T-helper 2 cell treated with Interferon-gamma antibody and Interleukin-4, amounts not matched to agents 5 μg/mL and 100 μg/mL, for 36 hours (primary cell): ENCODE results near the gene MCF2L2.

Experiments used
- DNase-seq: peaks from one replicate; pipeline ENCODE4 v3.0.0; 2021; ENCODE audit warnings: low spot score
- H3K27ac Mint-ChIP-seq: one replicate; pipeline ENCODE4 v1.8.0; 2021; ENCODE audit warnings: mild to moderate bottlenecking, mixed read lengths
- H3K27me3 Mint-ChIP-seq: one replicate; pipeline ENCODE4 v1.8.0; 2021; ENCODE audit warnings: low read depth, mixed read lengths
- H3K36me3 Mint-ChIP-seq: one replicate; pipeline ENCODE4 v1.8.0; 2021; ENCODE audit warnings: low read depth, mixed read lengths
- H3K4me1 Mint-ChIP-seq: one replicate; pipeline ENCODE4 v1.8.0; 2021; ENCODE audit warnings: low read depth, mixed read lengths
- H3K4me3 Mint-ChIP-seq: one replicate; pipeline ENCODE4 v1.8.0; 2022; ENCODE audit warnings: mild to moderate bottlenecking, moderate library complexity, mixed read lengths
- H3K9me3 Mint-ChIP-seq: one replicate; pipeline ENCODE4 v1.8.0; 2021; ENCODE audit warnings: mixed read lengths

Gene MCF2L2

DNA sequence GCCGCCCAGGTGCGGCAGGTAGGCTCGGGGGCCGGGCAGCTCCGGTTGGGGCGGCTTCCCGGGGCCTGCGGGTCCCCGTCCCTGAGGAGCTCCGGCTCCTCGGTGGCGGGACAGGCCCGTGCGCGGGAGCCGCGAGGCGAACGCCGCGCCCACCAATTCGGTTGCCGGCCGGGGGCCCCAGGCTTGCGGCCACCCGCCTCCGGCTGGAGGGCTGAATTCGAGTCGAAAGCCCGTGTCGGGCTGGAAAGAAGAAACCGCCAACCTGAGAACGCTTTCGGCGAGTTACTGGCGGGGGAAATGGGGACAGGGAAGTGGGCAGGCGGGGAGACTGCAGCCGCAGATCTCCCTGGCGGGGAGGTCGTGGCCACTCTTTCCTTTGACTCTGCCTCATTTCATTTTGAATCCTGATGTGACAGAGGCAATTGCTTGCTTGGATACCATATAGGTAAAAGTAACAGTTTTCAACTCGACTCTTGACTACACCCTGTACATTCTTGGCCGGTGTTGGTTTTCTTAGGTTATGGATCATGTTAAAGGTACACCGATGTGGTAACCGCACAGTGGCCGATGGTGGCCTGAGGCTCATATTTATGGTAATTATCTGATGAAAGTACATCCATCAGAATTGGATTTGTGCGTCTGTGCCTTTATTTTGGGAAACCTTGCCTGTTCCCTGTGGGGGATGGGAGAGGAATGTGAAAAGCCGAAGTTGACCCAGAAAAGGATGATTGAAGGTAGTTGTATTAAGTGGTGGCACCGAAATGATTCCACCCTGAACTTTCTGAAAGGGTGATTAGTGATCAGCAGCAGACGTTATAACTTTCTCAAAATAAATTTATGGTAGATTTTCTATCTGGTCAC is 173.7 kb downstream of the MCF2L2 start:
- Mint-ChIP-seq H3K4me3 (peak overlapping the region; percentile 74), H3K27ac (no peak overlapping the region), H3K36me3 (peaks cover 3% of the 10 kb centered on the region), H3K4me1 (peaks cover 14% of the 10 kb centered on the region), H3K27me3 (peaks cover 10% of the 10 kb centered on the region), H3K9me3 (no peaks in the 10 kb centered on the region)
- DNase-seq: no peak

DNA sequence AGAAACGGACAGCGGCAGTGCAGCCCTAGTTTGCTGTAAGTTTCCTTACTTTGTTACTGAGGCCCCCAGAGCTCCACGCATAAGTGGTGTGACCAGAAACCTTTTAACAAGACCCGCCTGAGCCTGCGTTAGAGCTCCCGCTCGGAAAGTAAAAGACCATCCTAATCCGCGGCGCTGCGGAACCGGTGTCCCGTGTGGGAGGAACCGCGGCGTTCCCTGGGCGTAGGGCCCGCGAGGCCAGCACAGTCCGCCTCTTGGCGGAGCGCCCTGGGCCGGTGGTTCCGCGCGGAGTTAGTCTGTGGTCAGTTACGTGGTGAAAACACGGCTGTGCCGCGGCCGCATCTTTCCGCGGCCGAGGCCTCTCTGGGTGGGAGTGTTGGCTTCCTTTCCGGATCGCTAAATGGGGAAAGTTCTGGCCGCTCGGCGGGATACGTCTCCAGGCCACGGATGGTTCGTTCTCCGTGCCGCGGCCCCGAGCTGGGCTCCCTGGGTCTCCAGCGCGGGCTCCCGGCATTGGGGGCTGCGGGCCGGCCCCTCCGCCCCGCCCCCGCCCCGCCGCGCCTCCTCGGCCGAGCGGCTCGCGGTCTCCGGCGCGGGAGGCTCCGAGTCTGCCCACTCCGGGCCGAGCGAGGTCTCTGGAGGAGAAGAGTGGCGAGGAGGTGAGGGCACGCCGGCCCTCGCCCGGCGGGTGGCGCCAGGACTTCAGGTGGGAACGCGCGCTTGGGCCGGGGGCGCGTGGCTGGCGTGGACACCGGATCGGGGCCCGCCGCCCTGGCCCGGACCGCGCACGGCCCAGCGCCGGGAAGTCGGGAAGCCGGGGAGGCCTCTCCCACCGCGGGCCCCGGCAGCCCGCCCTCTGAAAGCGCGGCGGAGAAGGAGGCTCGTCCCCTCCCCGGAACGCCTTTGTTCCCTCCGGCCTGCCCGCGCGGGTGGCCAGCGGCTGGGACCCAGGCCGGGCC is 174.6 kb downstream of the MCF2L2 start:
- peak; percentile 36 for DNase-seq
- H3K4me1 Mint-ChIP-seq: peaks cover 11% of the 10 kb centered on the region
- peak overlapping the region; percentile 29 for H3K27ac Mint-ChIP-seq
- no peaks in the 10 kb centered on the region for H3K9me3 Mint-ChIP-seq
- peaks cover 3% of the 10 kb centered on the region for H3K36me3 Mint-ChIP-seq
- peaks cover 10% of the 10 kb centered on the region for H3K27me3 Mint-ChIP-seq
- peak overlapping the region; percentile 80 for H3K4me3 Mint-ChIP-seq

DNA sequence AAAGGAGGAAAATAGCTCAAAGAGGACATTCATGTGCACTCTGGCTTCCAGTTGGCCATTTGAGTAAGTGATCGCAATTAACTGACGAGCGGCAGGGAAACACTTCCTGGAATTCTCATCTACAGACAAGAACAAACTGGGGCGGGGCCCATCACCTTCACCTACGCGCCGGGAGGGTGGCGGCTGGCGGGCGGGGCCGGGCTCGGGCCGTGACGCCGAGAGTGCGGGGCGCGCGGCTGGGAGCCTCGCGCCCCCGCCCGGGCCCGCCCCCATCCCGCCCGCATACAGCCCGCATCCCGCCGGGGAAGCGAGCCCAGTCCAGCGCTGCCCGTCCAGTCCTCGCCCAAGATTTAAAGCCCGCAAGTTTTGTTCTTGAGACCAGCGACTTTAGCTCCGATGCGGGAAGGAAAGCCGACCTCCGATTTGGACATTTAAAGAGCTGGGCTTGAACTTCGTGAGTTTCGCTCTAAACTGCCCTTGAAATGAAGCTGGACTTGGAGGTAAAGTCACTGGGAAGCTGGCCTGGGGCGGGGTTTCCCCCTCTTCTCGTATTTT is 175.4 kb downstream of the MCF2L2 start, which contains the start of gene B3GNT5:
Gene B3GNT5, plus strand, starts transcription at position 281 of the 555 bp plus-strand sequence. CDS start 16,546 bp downstream, outside the sequence.
- Mint-ChIP-seq H3K27ac (peak within 1 kb of the TSS; percentile 29), H3K4me1 (peaks cover 11% of the 10 kb centered on the region), H3K36me3 (peaks cover 3% of the 10 kb centered on the region), H3K4me3 (peak within 1 kb of the TSS; percentile 80), H3K9me3 (no peaks in the 10 kb centered on the region), H3K27me3 (peaks cover 10% of the 10 kb centered on the region)
- DNase-seq: peak; percentile 53

GRCh38 chr3:183252118-183252782 is 176.2 kb downstream of the MCF2L2 start:
- no peak overlapping the region for H3K27ac Mint-ChIP-seq
- H3K9me3 Mint-ChIP-seq: no peaks in the 10 kb centered on the region
- peaks cover 3% of the 10 kb centered on the region for H3K36me3 Mint-ChIP-seq
- peak overlapping the region; percentile 67 for H3K4me3 Mint-ChIP-seq
- H3K4me1 Mint-ChIP-seq: peaks cover 11% of the 10 kb centered on the region
- DNase-seq: no peak
- peaks cover 10% of the 10 kb centered on the region for H3K27me3 Mint-ChIP-seq

GRCh38 chr3:183249006-183249718 is 179.3 kb downstream of the MCF2L2 start:
- no peaks in the 10 kb centered on the region for H3K9me3 Mint-ChIP-seq
- H3K4me3 Mint-ChIP-seq: no peak overlapping the region
- H3K27ac Mint-ChIP-seq: no peak overlapping the region
- no peak for DNase-seq
- H3K27me3 Mint-ChIP-seq: peaks cover 5% of the 10 kb centered on the region
- peaks cover 3% of the 10 kb centered on the region for H3K4me1 Mint-ChIP-seq
- no peaks in the 10 kb centered on the region for H3K36me3 Mint-ChIP-seq

DNA sequence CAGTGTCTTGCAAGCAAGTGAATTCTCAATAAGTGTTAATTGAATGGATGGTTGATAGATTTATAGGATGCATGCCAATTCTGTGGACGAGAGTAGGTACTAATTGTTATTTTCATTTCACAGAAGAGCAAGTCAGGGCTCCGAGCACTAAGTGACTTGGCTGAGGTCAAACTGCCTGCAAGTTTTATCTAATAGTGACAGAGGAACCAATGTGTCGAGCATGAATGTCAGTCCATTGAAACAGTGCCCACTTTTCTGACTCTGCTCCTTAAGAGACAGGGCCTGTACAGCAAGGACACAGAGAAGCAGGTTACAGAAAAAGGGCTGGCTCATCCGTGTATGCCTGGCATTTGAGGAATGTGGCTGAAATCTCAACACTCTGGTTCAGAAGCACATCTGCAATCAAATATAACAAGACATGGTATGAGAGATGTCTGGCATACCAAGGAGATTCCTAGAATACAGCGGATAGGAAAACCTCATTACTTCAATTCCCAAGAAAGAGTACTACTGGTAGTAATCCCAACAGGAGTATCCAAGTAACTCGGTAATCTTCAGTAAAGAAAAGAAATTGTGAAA is 181.3 kb downstream of the MCF2L2 start:
- Mint-ChIP-seq H3K27me3 (no peaks in the 10 kb centered on the region), H3K9me3 (peaks cover 14% of the 10 kb centered on the region), H3K27ac (no peak overlapping the region), H3K4me3 (no peak overlapping the region), H3K4me1 (no peaks in the 10 kb centered on the region), H3K36me3 (no peaks in the 10 kb centered on the region)
- DNase-seq: no peak

GRCh38 chr3:183244981-183245476 is 183.4 kb downstream of the MCF2L2 start:
- no peaks in the 10 kb centered on the region for H3K4me1 Mint-ChIP-seq
- no peak overlapping the region for H3K4me3 Mint-ChIP-seq
- H3K36me3 Mint-ChIP-seq: peaks cover 6% of the 10 kb centered on the region
- DNase-seq: no peak
- H3K9me3 Mint-ChIP-seq: peaks cover 29% of the 10 kb centered on the region
- H3K27me3 Mint-ChIP-seq: no peaks in the 10 kb centered on the region
- no peak overlapping the region for H3K27ac Mint-ChIP-seq

DNA sequence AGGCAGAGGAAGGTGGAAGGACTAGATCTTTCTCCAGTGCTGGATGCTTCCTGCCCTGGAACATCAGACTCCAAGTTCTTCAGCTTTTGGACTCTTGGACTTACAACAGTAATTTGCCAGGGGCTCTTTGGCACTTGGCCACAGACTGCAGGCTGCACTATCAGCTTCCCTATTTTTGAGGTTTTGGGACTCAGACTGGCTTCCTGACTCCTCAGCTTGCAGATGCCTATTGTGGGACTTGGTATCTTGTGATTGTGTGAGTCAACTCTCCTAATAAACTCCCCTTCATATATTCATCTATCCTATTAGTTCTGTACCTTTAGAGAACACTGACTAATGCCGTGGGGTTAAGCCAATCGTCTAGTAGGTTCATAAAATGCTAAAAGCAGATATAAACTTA is 184.2 kb downstream of the MCF2L2 start:
- no peaks in the 10 kb centered on the region for H3K4me1 Mint-ChIP-seq
- H3K27ac Mint-ChIP-seq: no peak overlapping the region
- H3K27me3 Mint-ChIP-seq: no peaks in the 10 kb centered on the region
- H3K9me3 Mint-ChIP-seq: peaks cover 33% of the 10 kb centered on the region
- peaks cover 8% of the 10 kb centered on the region for H3K36me3 Mint-ChIP-seq
- no peak overlapping the region for H3K4me3 Mint-ChIP-seq
- no peak for DNase-seq

DNA sequence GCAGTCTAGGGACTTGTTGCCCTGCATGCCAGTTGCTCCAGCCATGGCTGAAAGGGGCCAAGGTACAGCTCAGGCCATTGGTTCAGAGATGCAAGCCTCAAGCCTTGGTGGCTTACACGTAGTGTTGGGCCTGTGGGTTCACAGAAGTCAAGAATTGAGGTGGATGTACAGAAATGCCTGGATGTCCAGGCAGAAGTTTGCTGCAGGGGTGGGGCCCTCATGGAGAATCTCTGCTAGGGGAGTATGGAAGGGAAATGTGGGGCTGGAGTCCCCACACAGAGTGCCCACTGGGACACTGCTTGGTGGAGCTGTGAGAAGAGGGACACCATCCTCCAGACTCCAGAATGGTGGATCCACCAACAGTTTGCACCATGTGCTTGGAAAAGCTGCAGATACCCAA is 186.0 kb downstream of the MCF2L2 start:
- Mint-ChIP-seq H3K27me3 (no peaks in the 10 kb centered on the region), H3K27ac (no peak overlapping the region), H3K9me3 (peaks cover 33% of the 10 kb centered on the region), H3K36me3 (peaks cover 8% of the 10 kb centered on the region), H3K4me3 (no peak overlapping the region), H3K4me1 (no peaks in the 10 kb centered on the region)
- no peak for DNase-seq

GRCh38 chr3:183239046-183239445 is 189.4 kb downstream of the MCF2L2 start:
- Mint-ChIP-seq H3K9me3 (peaks cover 33% of the 10 kb centered on the region), H3K4me1 (no peaks in the 10 kb centered on the region), H3K36me3 (peaks cover 8% of the 10 kb centered on the region), H3K27me3 (no peaks in the 10 kb centered on the region), H3K27ac (no peak overlapping the region), H3K4me3 (no peak overlapping the region)
- DNase-seq: no peak

DNA sequence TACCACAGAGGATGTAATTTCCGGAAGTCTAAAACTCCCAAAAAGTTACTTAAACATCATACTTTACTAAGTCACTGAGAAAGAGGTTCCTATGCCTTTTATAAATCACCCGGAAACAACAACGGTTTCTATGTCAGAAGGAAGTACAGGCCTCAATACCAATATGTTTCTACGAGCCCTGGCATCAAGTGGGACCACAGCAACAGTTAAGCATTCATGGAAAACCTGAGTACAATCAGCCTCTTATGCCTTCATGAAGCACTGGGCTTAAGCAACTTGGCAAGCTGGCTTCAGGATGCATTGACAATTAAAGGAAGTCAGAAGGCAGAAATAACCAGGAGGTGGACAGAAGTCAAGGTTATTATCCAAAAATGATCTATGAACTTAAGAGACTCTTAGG is 194.5 kb downstream of the MCF2L2 start:
- no peaks in the 10 kb centered on the region for H3K36me3 Mint-ChIP-seq
- no peak overlapping the region for H3K4me3 Mint-ChIP-seq
- DNase-seq: no peak
- H3K4me1 Mint-ChIP-seq: peaks cover 3% of the 10 kb centered on the region
- no peaks in the 10 kb centered on the region for H3K27me3 Mint-ChIP-seq
- no peak overlapping the region for H3K27ac Mint-ChIP-seq
- H3K9me3 Mint-ChIP-seq: no peaks in the 10 kb centered on the region

GRCh38 chr3:183230826-183231225 is 197.6 kb downstream of the MCF2L2 start:
- no peak overlapping the region for H3K27ac Mint-ChIP-seq
- H3K4me3 Mint-ChIP-seq: no peak overlapping the region
- peaks cover 10% of the 10 kb centered on the region for H3K4me1 Mint-ChIP-seq
- H3K27me3 Mint-ChIP-seq: no peaks in the 10 kb centered on the region
- H3K9me3 Mint-ChIP-seq: no peaks in the 10 kb centered on the region
- DNase-seq: no peak
- H3K36me3 Mint-ChIP-seq: no peaks in the 10 kb centered on the region
